C4-2B (cell line): ENCODE results near the gene WWTR1.

Source experiments
- CTCF ChIP-seq: fragments of 450-650 bp; conservative IDR thresholded peaks from 2 replicates; pipeline ENCODE4 v1.5.1; 2017; ENCODE audit warnings: mild to moderate bottlenecking
- ZFX ChIP-seq: fragments of 450-650 bp; IDR thresholded peaks from 2 replicates; pipeline ENCODE4 v1.6.1; 2017

GRCh38 chr3:149534082-149534481, 123.7 kb downstream of the WWTR1 start:
- TF ChIP-seq CTCF (no peak), ZFX (no peak)
